HepG2 (cell line): ENCODE data around the gene PRKACA. TPM values are rescaled to one million over a fixed set of nuclear protein-coding genes. Genes with fewer than 3 reads are reported as not detected.

Experiments used
- ADNP ChIP-seq: sonication (generic); formaldehyde crosslinking; IDR thresholded peaks from 2 replicates; pipeline ENCODE4 v1.4.0; 2020; ENCODE audit warnings: missing genetic modification reagents
- AGO2 ChIP-seq: fragments of 200-400 bp; formaldehyde crosslinking; optimal IDR thresholded peaks from 2 replicates; pipeline ENCODE3; 2017; ENCODE audit warnings: mild to moderate bottlenecking, low read depth, low read length, moderate library complexity
- ARNTL ChIP-seq: sonication (generic); formaldehyde crosslinking; IDR thresholded peaks from 2 replicates; pipeline ENCODE4 v1.4.0; 2020; ENCODE audit warnings: mild to moderate bottlenecking, missing genetic modification reagents
- CCAR2 ChIP-seq: fragments of 200-400 bp; formaldehyde crosslinking; optimal IDR thresholded peaks from 2 replicates; pipeline ENCODE3; 2018; ENCODE audit warnings: low read depth, mild to moderate bottlenecking, low read length, moderate library complexity
- NCOA1 ChIP-seq: sonication (generic); formaldehyde crosslinking; IDR thresholded peaks from 2 replicates; pipeline ENCODE4 v1.9.0; 2021; ENCODE audit warnings: missing genetic modification reagents
- NFYC ChIP-seq: IDR thresholded peaks from 2 replicates; pipeline ENCODE4 v1.6.1; 2016; ENCODE audit warnings: missing genetic modification reagents, missing compliant biosample characterization
- ZMYM2 ChIP-seq: sonication (generic); formaldehyde crosslinking; IDR thresholded peaks from 2 replicates; pipeline ENCODE4 v1.8.0; 2022; ENCODE audit warnings: mild to moderate bottlenecking, missing genetic modification reagents
- ZNF354B ChIP-seq: sonication (generic); formaldehyde crosslinking; IDR thresholded peaks from 2 replicates; pipeline ENCODE4 v1.8.0; 2022; ENCODE audit warnings: mild to moderate bottlenecking, missing genetic modification reagents
- ZNF782 ChIP-seq: sonication (generic); formaldehyde crosslinking; IDR thresholded peaks from 2 replicates; pipeline ENCODE4 v1.4.0; 2020; ENCODE audit warnings: missing genetic modification reagents, mild to moderate bottlenecking, borderline replicate concordance
- ZNF790 ChIP-seq: sonication (generic); formaldehyde crosslinking; IDR thresholded peaks from 2 replicates; pipeline ENCODE4 v1.8.0; 2022; ENCODE audit warnings: missing genetic modification reagents, mild to moderate bottlenecking, borderline replicate concordance
- polyA plus RNA-seq, 8 experiments: library from polyadenylated mRNA; depleted of rRNA in 3 of 8; stranded (reverse) in 7 of 8; unstranded in 1 of 8; fragments of >200 nt; fragmentation: Illumina TruSeq in 4 of 8; extraction: Trizol in 4 of 8; gene quantifications; 2 replicates each; pipeline versions ENCODE4 v1.2.1 to v1.2.3, GENCODE V29; 2011 to 2016; ENCODE audit warnings: low read depth in 4 of 8, missing spikeins in 1 of 8, mixed read lengths in 1 of 8; ENCODE audit not compliant: insufficient read depth in 1 of 8
- total RNA-seq, 5 experiments: library from RNA; depleted of rRNA; stranded (reverse); fragments of >200 nt; fragmentation: Illumina TruSeq; extraction: Trizol; gene quantifications; 2 replicates each; pipeline ENCODE4 v1.2.3, GENCODE V29; 2016; ENCODE audit warnings: low read depth in 1 of 5
- TF ChIP-seq, protein P1 (sequence below): IDR thresholded peaks from 2 replicates; pipeline ENCODE4 v1.6.1; 2016; ENCODE audit warnings: missing biosample characterization, missing genetic modification reagents, low read depth
- TF ChIP-seq, protein P2 (sequence below): IDR thresholded peaks from 2 replicates; pipeline ENCODE4 v1.6.1; 2016; ENCODE audit warnings: low read depth, control low read depth

The PRKACA gene
- total and polyA plus RNA-seq, 2 of the 13 experiments (the other 11 are each of a cell fraction or from before 2014, with no cell fraction given): 11.0 to 18.2 TPM

DNA sequence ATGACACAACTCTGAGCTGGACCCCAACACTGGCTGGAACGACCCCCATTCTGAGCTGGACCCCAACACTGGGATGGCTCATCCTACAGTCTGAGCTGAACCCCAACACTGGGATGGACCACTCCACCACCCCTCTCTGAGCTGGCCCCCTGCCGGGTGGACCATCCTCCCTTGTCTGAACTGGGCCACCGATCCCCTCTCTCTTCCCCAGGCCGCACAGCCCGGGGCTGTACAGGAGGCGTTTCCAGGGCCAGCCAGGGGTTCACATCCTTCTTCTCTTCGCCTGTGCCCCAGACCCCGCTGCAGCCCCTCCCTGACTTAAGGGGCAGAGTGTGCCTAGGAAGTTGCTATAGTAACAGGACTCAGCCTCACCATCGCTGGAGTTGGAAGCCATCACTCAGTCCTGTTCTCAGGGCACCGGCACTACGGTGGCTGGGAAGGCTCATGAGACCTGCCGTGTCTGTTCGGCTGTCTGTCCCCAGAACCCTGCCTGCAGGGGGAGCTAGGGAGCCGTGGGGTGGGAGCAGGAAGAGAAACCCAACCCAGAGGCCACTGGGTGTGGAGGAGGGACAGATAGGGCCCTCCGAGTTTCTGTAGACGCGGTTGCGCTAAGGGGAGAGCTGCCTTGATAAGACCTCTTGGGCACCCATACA lies 3.7 kb downstream of the PRKACA start (continued):
- TF ChIP-seq ZNF354B (CRISPR knock-in tag): no peak
- TF ChIP-seq AGO2: peak; percentile 10
- TF ChIP-seq NCOA1 (CRISPR knock-in tag): no peak
- peak; percentile 13; the same call in 1 of the 2 replicates for TF ChIP-seq ZNF790 (CRISPR knock-in tag)
- TF ChIP-seq CCAR2: no peak
- TF ChIP-seq NFYC (CRISPR knock-in tag): no peak
- no peak for TF ChIP-seq ZNF782 (CRISPR knock-in tag)
- peak; percentile 60; the same call in 1 of the 2 replicates for TF ChIP-seq ADNP (CRISPR knock-in tag)
- no peak for TF ChIP-seq ARNTL (CRISPR knock-in tag)
- TF ChIP-seq ZMYM2: peak; percentile 75; the same call in 1 of the 2 replicates
- TF ChIP-seq, protein P1, sequence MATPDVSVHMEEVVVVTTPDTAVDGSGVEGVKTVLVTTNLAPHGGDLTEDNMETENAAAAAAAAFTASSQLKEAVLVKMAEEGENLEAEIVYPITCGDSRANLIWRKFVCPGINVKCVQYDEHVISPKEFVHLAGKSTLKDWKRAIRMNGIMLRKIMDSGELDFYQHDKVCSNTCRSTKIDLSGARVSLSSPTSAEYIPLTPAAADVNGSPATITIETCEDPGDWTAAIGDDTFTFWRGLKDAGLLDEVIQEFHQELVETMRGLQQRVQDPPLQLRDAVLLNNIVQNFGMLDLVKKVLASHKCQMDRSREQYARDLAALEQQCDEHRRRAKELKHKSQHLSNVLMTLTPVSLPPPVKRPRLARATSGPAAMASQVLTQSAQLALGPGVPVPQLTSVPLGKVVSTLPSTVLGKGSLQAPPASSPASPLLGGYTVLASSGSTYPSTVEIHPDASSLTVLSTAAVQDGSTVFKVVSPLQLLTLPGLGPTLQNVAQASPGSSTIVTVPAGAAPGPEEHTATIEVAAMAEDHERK (CRISPR knock-in tag): no peak
- TF ChIP-seq, protein P2, sequence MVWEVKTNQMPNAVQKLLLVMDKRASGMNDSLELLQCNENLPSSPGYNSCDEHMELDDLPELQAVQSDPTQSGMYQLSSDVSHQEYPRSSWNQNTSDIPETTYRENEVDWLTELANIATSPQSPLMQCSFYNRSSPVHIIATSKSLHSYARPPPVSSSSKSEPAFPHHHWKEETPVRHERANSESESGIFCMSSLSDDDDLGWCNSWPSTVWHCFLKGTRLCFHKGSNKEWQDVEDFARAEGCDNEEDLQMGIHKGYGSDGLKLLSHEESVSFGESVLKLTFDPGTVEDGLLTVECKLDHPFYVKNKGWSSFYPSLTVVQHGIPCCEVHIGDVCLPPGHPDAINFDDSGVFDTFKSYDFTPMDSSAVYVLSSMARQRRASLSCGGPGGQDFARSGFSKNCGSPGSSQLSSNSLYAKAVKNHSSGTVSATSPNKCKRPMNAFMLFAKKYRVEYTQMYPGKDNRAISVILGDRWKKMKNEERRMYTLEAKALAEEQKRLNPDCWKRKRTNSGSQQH (CRISPR knock-in tag): no peak
